HepG2 (cell line): ENCODE measurements around the gene CEP57L1. TPM values are rescaled to one million over a fixed set of nuclear protein-coding genes. Genes with fewer than 3 reads are reported as not detected.

Experiments used
- ATAC-seq: fragments of 200-7000 bp; cut with Tn5 transposase; 3 replicates; pipeline ENCODE4 v1.9.1; 2020; ENCODE audit warnings: mild to moderate bottlenecking, moderate library complexity
- BruUV-seq: library from RNA; stranded (reverse); fragments of 400-500 nt; replicated peaks from 2 replicates; lab custom pipeline; 2021; lab: Mats Ljungman, UMichigan
- CTCF ChIA-PET: fragments of 300-600 bp; formaldehyde crosslinking; extraction: SDS; loops from one replicate; lab custom pipeline; 2021; ENCODE audit warnings: low total read pairs, inconsistent platforms, low intra/inter-chr PET ratio; lab: Yijun Ruan, JAX
- POLR2A ChIA-PET: fragments of 350-600 bp; sonication (Branson Sonifier 250); formaldehyde crosslinking; loops from one replicate; lab custom pipeline; 2020; ENCODE audit warnings: antibody characterized with exemption, inconsistent platforms; lab: Yijun Ruan, JAX
- DNase-seq: peaks from one replicate; pipeline ENCODE4 v3.0.0-alpha.2; 2015; ENCODE audit warnings: low spot score
- FAIRE-seq: peaks from 3 replicates; lab custom pipeline; 2011; peaks lifted over from hg19 to GRCh38; lab: Jason Lieb, UNC
- H2AFZ ChIP-seq: one replicate; pipeline ENCODE4 v1.6.1; 2011; ENCODE audit warnings: low read length, inconsistent platforms
- H3K27ac ChIP-seq: fragments of 300-600 bp; 3 replicates; pipeline ENCODE4 v1.8.0; 2011; ENCODE audit warnings: mixed run types, mild to moderate bottlenecking, mixed read lengths, low read length, inconsistent platforms; ENCODE audit not compliant: insufficient read depth; ENCODE audit errors: extremely low read length
- H3K27me3 ChIP-seq, 2 experiments: fragments of 200-600 bp in 1 of 2; 2 replicates in 1 of 2; 3 replicates in 1 of 2; pipeline versions ENCODE4 v1.6.0 to v1.8.0; 2011; ENCODE audit warnings: low read length in 2 of 2, mild to moderate bottlenecking in 2 of 2, moderate library complexity in 2 of 2, inconsistent platforms in 1 of 2; ENCODE audit not compliant: insufficient read depth in 2 of 2, control insufficient read depth in 1 of 2
- H3K36me3 ChIP-seq, 2 experiments: fragments of 200-600 bp in 1 of 2; replicated peaks in 1 of 2; 2 replicates in 1 of 2; 3 replicates in 1 of 2; pipeline versions ENCODE4 v1.5.1 to v1.8.0; 2011; ENCODE audit warnings: low read length in 2 of 2, inconsistent platforms in 1 of 2; ENCODE audit not compliant: insufficient read depth in 2 of 2, control insufficient read depth in 1 of 2
- H3K4me1 ChIP-seq: 2 replicates; pipeline ENCODE4 v1.5.1; 2012; ENCODE audit warnings: low read length, inconsistent platforms; ENCODE audit not compliant: insufficient read depth
- H3K4me2 ChIP-seq: 2 replicates; pipeline ENCODE4 v1.6.0; 2011; ENCODE audit warnings: low read depth, low read length, inconsistent platforms
- H3K4me3 ChIP-seq, 3 experiments: fragments of 200-600 bp in 1 of 3; sonication (generic), shearing (Covaris generic) in 1 of 3; replicated peaks in 1 of 3; 2 replicates each; pipeline ENCODE4 v1.5.1; 2011 to 2016; ENCODE audit warnings: low read length in 3 of 3, inconsistent platforms in 2 of 3, low read depth in 2 of 3, mild to moderate bottlenecking in 2 of 3, control low read depth in 1 of 3, mixed read lengths in 1 of 3; ENCODE audit not compliant: insufficient read depth in 1 of 3
- H3K79me2 ChIP-seq: one replicate; pipeline ENCODE4 v1.6.1; 2011; ENCODE audit warnings: low read length, inconsistent platforms; ENCODE audit not compliant: insufficient read depth
- H3K9ac ChIP-seq: 2 replicates; pipeline ENCODE4 v1.6.0; 2011; ENCODE audit warnings: mild to moderate bottlenecking, low read depth, low read length, inconsistent platforms; ENCODE audit not compliant: insufficient read depth
- H3K9me3 ChIP-seq: 2 replicates; pipeline ENCODE4 v1.5.1; 2012; ENCODE audit warnings: mild to moderate bottlenecking, low read length
- H4K20me1 ChIP-seq: 2 replicates; pipeline ENCODE4 v1.6.0; 2011; ENCODE audit warnings: inconsistent platforms, mild to moderate bottlenecking, low read length, moderate library complexity; ENCODE audit not compliant: insufficient read depth
- ARID2 ChIP-seq: sonication (generic); formaldehyde crosslinking; IDR thresholded peaks from 2 replicates; pipeline ENCODE4 v1.8.1; 2022; ENCODE audit warnings: mild to moderate bottlenecking, missing genetic modification reagents, borderline replicate concordance
- CBFB ChIP-seq: sonication (generic); formaldehyde crosslinking; IDR thresholded peaks from 2 replicates; pipeline ENCODE4 v1.4.0; 2020; ENCODE audit warnings: missing genetic modification reagents
- EZH2 ChIP-seq: conservative IDR thresholded peaks from 2 replicates; pipeline ENCODE4 v1.6.1; 2012; ENCODE audit warnings: mild to moderate bottlenecking, low read depth, low read length, moderate library complexity
- HNF4G ChIP-seq, 2 experiments: sonication (generic) in 1 of 2; formaldehyde crosslinking in 1 of 2; IDR thresholded peaks; 2 replicates each; pipeline versions ENCODE4 v1.4.0 to v1.6.1; 2011 to 2020; ENCODE audit warnings: borderline replicate concordance in 2 of 2, low read depth in 2 of 2, mild to moderate bottlenecking in 2 of 2, low read length in 1 of 2, missing genetic modification reagents in 1 of 2, moderate library complexity in 1 of 2
- KAT7 ChIP-seq: IDR thresholded peaks from 2 replicates; pipeline ENCODE4 v1.6.1; 2018; ENCODE audit warnings: borderline replicate concordance, missing compliant biosample characterization
- NFKB2 ChIP-seq: sonication (generic); formaldehyde crosslinking; IDR thresholded peaks from 2 replicates; pipeline ENCODE4 v1.4.0; 2020; ENCODE audit warnings: missing genetic modification reagents, borderline replicate concordance
- NFYB ChIP-seq: sonication (generic); formaldehyde crosslinking; IDR thresholded peaks from 2 replicates; pipeline ENCODE4 v1.4.0; 2020; ENCODE audit warnings: missing genetic modification reagents
- NR3C1 ChIP-seq: sonication (generic); formaldehyde crosslinking; IDR thresholded peaks from 2 replicates; pipeline ENCODE4 v1.4.0; 2020; ENCODE audit warnings: missing genetic modification reagents
- SMARCC2 ChIP-seq: fragments of 450-650 bp; IDR thresholded peaks from 2 replicates; pipeline ENCODE4 v1.6.1; 2017; ENCODE audit warnings: antibody characterized with exemption, mild to moderate bottlenecking
- SOX13 ChIP-seq, 3 experiments: fragments of 450-650 bp in 1 of 3; sonication (generic) in 1 of 3; formaldehyde crosslinking in 1 of 3; IDR thresholded peaks in 2 of 3; conservative IDR thresholded peaks in 1 of 3; 2 replicates each; pipeline versions ENCODE4 v1.5.0 to v1.6.1; 2016 to 2020; ENCODE audit warnings: antibody characterized with exemption in 1 of 3, mild to moderate bottlenecking in 1 of 3, missing compliant biosample characterization in 1 of 3, missing genetic modification reagents in 1 of 3, moderate library complexity in 1 of 3
- SOX5 ChIP-seq: IDR thresholded peaks from 2 replicates; pipeline ENCODE4 v1.6.1; 2016; ENCODE audit warnings: borderline replicate concordance
- XRCC5 ChIP-seq: fragments of 200-400 bp; formaldehyde crosslinking; optimal IDR thresholded peaks from 2 replicates; pipeline ENCODE3; 2017; ENCODE audit warnings: mild to moderate bottlenecking, low read length
- ZFP90 ChIP-seq: sonication (generic); formaldehyde crosslinking; IDR thresholded peaks from 2 replicates; pipeline ENCODE4 v1.8.0; 2022; ENCODE audit warnings: missing genetic modification reagents, mild to moderate bottlenecking, inconsistent platforms, borderline replicate concordance
- ZMYM3 ChIP-seq: sonication (generic); formaldehyde crosslinking; IDR thresholded peaks from 2 replicates; pipeline ENCODE4 v1.5.1; 2020; ENCODE audit warnings: mild to moderate bottlenecking, missing genetic modification reagents
- WGBS: methylation state at CpG from one replicate; pipeline ENCODE4 v1.1.6; 2017; ENCODE audit warnings: low lambda C conversion rate; 5-methylcytosine and 5-hydroxymethylcytosine counted together
- in situ Hi-C: cut with HindIII; loops from 2 replicates; pipeline ENCODE4 v1.10.0; 2017; ENCODE audit warnings: low pct_unique_long_range_greater_than_20kb; ENCODE audit not compliant: extremely low pct_ligation_motif_present
- intact Hi-C: fragments of 100-400 bp; cut with micrococcal nuclease; formaldehyde crosslinking; loops from one replicate; pipeline ENCODE4 v1.10.0; 2022; ENCODE audit not compliant: unreplicated experiment
- polyA plus RNA-seq, 8 experiments: library from polyadenylated mRNA; depleted of rRNA in 3 of 8; stranded (reverse) in 7 of 8; unstranded in 1 of 8; fragments of >200 nt; fragmentation: Illumina TruSeq in 4 of 8; extraction: Trizol in 4 of 8; gene quantifications; 2 replicates each; pipeline versions ENCODE4 v1.2.1 to v1.2.3, GENCODE V29; 2011 to 2016; ENCODE audit warnings: low read depth in 4 of 8, missing spikeins in 1 of 8, mixed read lengths in 1 of 8; ENCODE audit not compliant: insufficient read depth in 1 of 8
- total RNA-seq, 5 experiments: library from RNA; depleted of rRNA; stranded (reverse); fragments of >200 nt; fragmentation: Illumina TruSeq; extraction: Trizol; gene quantifications; 2 replicates each; pipeline ENCODE4 v1.2.3, GENCODE V29; 2016; ENCODE audit warnings: low read depth in 1 of 5
- TF ChIP-seq, protein P1 (sequence below): sonication (generic); formaldehyde crosslinking; IDR thresholded peaks from 2 replicates; pipeline ENCODE4 v1.4.0; 2020; ENCODE audit warnings: missing genetic modification reagents, borderline replicate concordance
- TF ChIP-seq, protein P2 (sequence below): IDR thresholded peaks from 2 replicates; pipeline ENCODE4 v1.6.1; 2016; ENCODE audit warnings: low read depth, borderline replicate concordance
- TF ChIP-seq, protein P3 (sequence below): conservative IDR thresholded peaks from 2 replicates; pipeline ENCODE4 v1.6.1; 2018; ENCODE audit warnings: missing genetic modification reagents

Gene CEP57L1
- total and polyA plus RNA-seq, 2 of the 13 experiments (the other 11 are each of a cell fraction or from before 2014, with no cell fraction given) = 7.7 to 15.5 TPM

DNA sequence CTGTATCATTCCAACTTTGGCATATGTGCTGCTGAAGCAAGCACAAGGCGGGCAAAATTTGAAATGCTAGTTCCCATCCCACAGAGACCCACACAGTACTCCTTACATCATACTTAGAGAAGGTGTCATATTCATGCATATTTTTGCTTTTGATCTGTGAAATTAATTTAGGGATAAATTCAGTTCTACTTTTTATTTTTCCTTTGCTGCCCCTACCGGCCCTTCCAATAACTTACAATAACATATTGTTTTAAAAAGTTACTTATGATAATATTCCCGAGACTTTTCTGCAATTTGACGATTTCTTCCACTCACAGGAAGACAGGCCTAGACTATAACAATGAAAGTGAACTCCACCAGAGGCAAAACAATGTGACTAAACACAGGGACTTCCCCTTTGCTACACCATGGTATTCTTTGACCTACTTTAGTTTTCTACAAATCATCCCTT, 35.7 kb upstream of the CEP57L1 start:
- no peak overlapping the region for H3K27ac ChIP-seq
- 79% methylated on average over 4 of the region's 4 CpGs for WGBS
- in situ Hi-C loops (no loop called here), intact Hi-C loops (loop anchor here (1.0 kb wide), 1 partner anchor 9 kb away; no protein-coding TSS in a partner anchor)
- H3K4me2 ChIP-seq = peak overlapping the region; percentile 19; the same call in 1 of the 2 replicates
- H4K20me1 ChIP-seq = no peaks in the 10 kb centered on the region
- no peak for ATAC-seq
- ChIA-PET POLR2A (interaction anchor here (1.2 kb wide), 1 partner anchor 51 kb away, joined by 3 read pairs; no protein-coding TSS in a partner anchor), CTCF (no interaction called here)
- TF ChIP-seq, protein P1, sequence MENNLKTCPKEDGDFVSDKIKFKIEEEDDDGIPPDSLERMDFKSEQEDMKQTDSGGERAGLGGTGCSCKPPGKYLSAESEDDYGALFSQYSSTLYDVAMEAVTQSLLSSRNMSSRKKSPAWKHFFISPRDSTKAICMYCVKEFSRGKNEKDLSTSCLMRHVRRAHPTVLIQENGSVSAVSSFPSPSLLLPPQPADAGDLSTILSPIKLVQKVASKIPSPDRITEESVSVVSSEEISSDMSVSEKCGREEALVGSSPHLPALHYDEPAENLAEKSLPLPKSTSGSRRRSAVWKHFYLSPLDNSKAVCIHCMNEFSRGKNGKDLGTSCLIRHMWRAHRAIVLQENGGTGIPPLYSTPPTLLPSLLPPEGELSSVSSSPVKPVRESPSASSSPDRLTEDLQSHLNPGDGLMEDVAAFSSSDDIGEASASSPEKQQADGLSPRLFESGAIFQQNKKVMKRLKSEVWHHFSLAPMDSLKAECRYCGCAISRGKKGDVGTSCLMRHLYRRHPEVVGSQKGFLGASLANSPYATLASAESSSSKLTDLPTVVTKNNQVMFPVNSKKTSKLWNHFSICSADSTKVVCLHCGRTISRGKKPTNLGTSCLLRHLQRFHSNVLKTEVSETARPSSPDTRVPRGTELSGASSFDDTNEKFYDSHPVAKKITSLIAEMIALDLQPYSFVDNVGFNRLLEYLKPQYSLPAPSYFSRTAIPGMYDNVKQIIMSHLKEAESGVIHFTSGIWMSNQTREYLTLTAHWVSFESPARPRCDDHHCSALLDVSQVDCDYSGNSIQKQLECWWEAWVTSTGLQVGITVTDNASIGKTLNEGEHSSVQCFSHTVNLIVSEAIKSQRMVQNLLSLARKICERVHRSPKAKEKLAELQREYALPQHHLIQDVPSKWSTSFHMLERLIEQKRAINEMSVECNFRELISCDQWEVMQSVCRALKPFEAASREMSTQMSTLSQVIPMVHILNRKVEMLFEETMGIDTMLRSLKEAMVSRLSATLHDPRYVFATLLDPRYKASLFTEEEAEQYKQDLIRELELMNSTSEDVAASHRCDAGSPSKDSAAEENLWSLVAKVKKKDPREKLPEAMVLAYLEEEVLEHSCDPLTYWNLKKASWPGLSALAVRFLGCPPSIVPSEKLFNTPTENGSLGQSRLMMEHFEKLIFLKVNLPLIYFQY (CRISPR knock-in tag) = no peak
- TF ChIP-seq EZH2 = no peak
- TF ChIP-seq NFKB2 = no peak
- TF ChIP-seq ZFP90 (CRISPR knock-in tag) = no peak
- no peak for TF ChIP-seq NFYB (CRISPR knock-in tag)
- no peak for TF ChIP-seq ZMYM3
- TF ChIP-seq SMARCC2 = no peak
- no peak for TF ChIP-seq ARID2 (CRISPR knock-in tag)
- no peak for TF ChIP-seq HNF4G (IDR thresholded peaks at IDR 0.05; ENCODE audit: borderline replicate concordance, low read depth, low read length)
- TF ChIP-seq HNF4G (CRISPR knock-in tag; IDR thresholded peaks at IDR 0.05; ENCODE audit: borderline replicate concordance, low read depth) = no peak
- TF ChIP-seq NR3C1 = no peak
- no peak for TF ChIP-seq CBFB (CRISPR knock-in tag)
- TF ChIP-seq SOX13 (IDR thresholded peaks at IDR 0.05) = no peak
- TF ChIP-seq SOX13 (CRISPR knock-in tag; conservative IDR thresholded peaks at IDR 0.05 in 1 of 2, IDR thresholded peaks at IDR 0.05 in 1 of 2) = peak in 1 of 2 experiments; percentile 24; a peak in 1 of 4 replicates
- TF ChIP-seq, protein P2, sequence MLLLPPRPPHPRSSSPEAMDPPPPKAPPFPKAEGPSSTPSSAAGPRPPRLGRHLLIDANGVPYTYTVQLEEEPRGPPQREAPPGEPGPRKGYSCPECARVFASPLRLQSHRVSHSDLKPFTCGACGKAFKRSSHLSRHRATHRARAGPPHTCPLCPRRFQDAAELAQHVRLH (CRISPR knock-in tag) = no peak
- no peak for TF ChIP-seq XRCC5
- TF ChIP-seq SOX5 (CRISPR knock-in tag) = peak; percentile 46; the same call in 1 of the 2 replicates
- no peak for TF ChIP-seq KAT7 (CRISPR knock-in tag)
- TF ChIP-seq, protein P3, sequence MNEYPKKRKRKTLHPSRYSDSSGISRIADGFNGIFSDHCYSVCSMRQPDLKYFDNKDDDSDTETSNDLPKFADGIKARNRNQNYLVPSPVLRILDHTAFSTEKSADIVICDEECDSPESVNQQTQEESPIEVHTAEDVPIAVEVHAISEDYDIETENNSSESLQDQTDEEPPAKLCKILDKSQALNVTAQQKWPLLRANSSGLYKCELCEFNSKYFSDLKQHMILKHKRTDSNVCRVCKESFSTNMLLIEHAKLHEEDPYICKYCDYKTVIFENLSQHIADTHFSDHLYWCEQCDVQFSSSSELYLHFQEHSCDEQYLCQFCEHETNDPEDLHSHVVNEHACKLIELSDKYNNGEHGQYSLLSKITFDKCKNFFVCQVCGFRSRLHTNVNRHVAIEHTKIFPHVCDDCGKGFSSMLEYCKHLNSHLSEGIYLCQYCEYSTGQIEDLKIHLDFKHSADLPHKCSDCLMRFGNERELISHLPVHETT (CRISPR knock-in tag) = no peak
- no peaks in the 10 kb centered on the region for H3K36me3 ChIP-seq
- H3K9me3 ChIP-seq = no peaks in the 10 kb centered on the region
- no peak overlapping the region for H3K4me3 ChIP-seq
- no peak overlapping the region for H2AFZ ChIP-seq
- no peak for FAIRE-seq
- H3K79me2 ChIP-seq = no peaks in the 10 kb centered on the region
- no TSS peak for BruUV-seq
- H3K9ac ChIP-seq = no peak overlapping the region
- no peaks in the 10 kb centered on the region for H3K27me3 ChIP-seq
- no peak for DNase-seq
- peaks cover 16% of the 10 kb centered on the region for H3K4me1 ChIP-seq
